Neuronal stem cell (in vitro differentiated cells): ENCODE measurements around the gene KDM5A.

ENCODE experiments used
- DNase-seq: peaks from one replicate; pipeline ENCODE4 v3.0.0-alpha.2; 2013; ENCODE audit warnings: low spot score
- H2AFZ ChIP-seq: one replicate; pipeline ENCODE4 v1.6.1; 2013; ENCODE audit warnings: mild to moderate bottlenecking, low read length, inconsistent platforms
- H2AK5ac ChIP-seq: 2 replicates; pipeline ENCODE4 v1.6.1; 2013; ENCODE audit warnings: low read depth, mild to moderate bottlenecking, inconsistent platforms, low read length, moderate library complexity, mixed read lengths
- H2BK120ac ChIP-seq: 2 replicates; pipeline ENCODE4 v1.6.1; 2013; ENCODE audit warnings: low read depth, mild to moderate bottlenecking, inconsistent platforms, low read length, moderate library complexity, mixed read lengths
- H2BK12ac ChIP-seq: one replicate; pipeline ENCODE4 v1.6.1; 2013; ENCODE audit warnings: low read length, inconsistent platforms
- H2BK15ac ChIP-seq: 2 replicates; pipeline ENCODE4 v1.6.1; 2013; ENCODE audit warnings: mild to moderate bottlenecking, low read length, inconsistent platforms, mixed read lengths
- H2BK5ac ChIP-seq: one replicate; pipeline ENCODE4 v1.6.1; 2013; ENCODE audit warnings: inconsistent platforms, mild to moderate bottlenecking, low read length, moderate library complexity
- H3K14ac ChIP-seq: one replicate; pipeline ENCODE4 v1.6.1; 2013; ENCODE audit warnings: low read length, inconsistent platforms
- H3K18ac ChIP-seq: 2 replicates; pipeline ENCODE4 v1.6.1; 2013; ENCODE audit warnings: low read length, inconsistent platforms
- H3K23ac ChIP-seq: 2 replicates; pipeline ENCODE4 v1.6.1; 2013; ENCODE audit warnings: low read depth, mild to moderate bottlenecking, mixed read lengths, low read length, inconsistent platforms; ENCODE audit not compliant: poor library complexity
- H3K27ac ChIP-seq: replicated peaks from 3 replicates; pipeline ENCODE4 v1.5.1; 2013; ENCODE audit warnings: low read length, inconsistent platforms
- H3K27me3 ChIP-seq, 3 experiments: 2 replicates each; pipeline ENCODE4 v1.6.1; 2013; ENCODE audit warnings: low read length in 3 of 3, mild to moderate bottlenecking in 2 of 3, inconsistent platforms in 1 of 3, low read depth in 1 of 3, mixed read lengths in 1 of 3, moderate library complexity in 1 of 3; ENCODE audit not compliant: control insufficient read depth in 3 of 3, insufficient read depth in 3 of 3
- H3K36me3 ChIP-seq, 2 donors: replicated peaks in 1 of 2; 2 replicates each; pipeline ENCODE4 v1.6.1; 2013; ENCODE audit warnings: low read length in 2 of 2; ENCODE audit not compliant: control insufficient read depth in 2 of 2, insufficient read depth in 2 of 2
- H3K4ac ChIP-seq: 2 replicates; pipeline ENCODE4 v1.6.1; 2013; ENCODE audit warnings: inconsistent platforms, mild to moderate bottlenecking, low read length, moderate library complexity
- H3K4me1 ChIP-seq, 2 donors: 1 replicate in 1 of 2; 2 replicates in 1 of 2; pipeline ENCODE4 v1.6.1; 2013; ENCODE audit warnings: low read length in 2 of 2, low read depth in 1 of 2; ENCODE audit not compliant: control insufficient read depth in 2 of 2, insufficient read depth in 1 of 2
- H3K4me2 ChIP-seq: one replicate; pipeline ENCODE4 v1.6.1; 2013; ENCODE audit warnings: mild to moderate bottlenecking, low read length, inconsistent platforms; ENCODE audit not compliant: insufficient read depth, poor library complexity, severe bottlenecking
- H3K4me3 ChIP-seq, 2 donors: 2 replicates each; pipeline ENCODE4 v1.5.1; 2013; ENCODE audit warnings: low read length in 2 of 2, mild to moderate bottlenecking in 2 of 2, inconsistent platforms in 1 of 2, moderate library complexity in 1 of 2
- H3K79me1 ChIP-seq: one replicate; pipeline ENCODE4 v1.6.1; 2013; ENCODE audit warnings: low read depth, mild to moderate bottlenecking, inconsistent platforms, low read length, moderate library complexity
- H3K9ac ChIP-seq: one replicate; pipeline ENCODE4 v1.6.1; 2013; ENCODE audit warnings: mild to moderate bottlenecking, low read depth, low read length, inconsistent platforms; ENCODE audit not compliant: poor library complexity
- H3K9me3 ChIP-seq, 2 donors: replicated peaks in 1 of 2; 2 replicates each; pipeline versions ENCODE3 to v1.6.1; 2013; ENCODE audit warnings: low read length in 2 of 2, mild to moderate bottlenecking in 2 of 2, inconsistent platforms in 1 of 2, low read depth in 1 of 2, mixed read lengths in 1 of 2, moderate library complexity in 1 of 2; ENCODE audit not compliant: control insufficient read depth in 2 of 2, insufficient read depth in 1 of 2
- H4K8ac ChIP-seq: one replicate; pipeline ENCODE4 v1.6.1; 2013; ENCODE audit warnings: low read depth, mild to moderate bottlenecking, inconsistent platforms, low read length, moderate library complexity
- H4K91ac ChIP-seq: one replicate; pipeline ENCODE4 v1.6.1; 2013; ENCODE audit warnings: low read length, low read depth, mild to moderate bottlenecking, inconsistent platforms; ENCODE audit not compliant: poor library complexity
- WGBS, 2 donors: extraction: QIAGEN DNeasy Blood & Tissue Kit; methylation state at CpG; one replicate each; pipeline ENCODE4 v1.1.7; 2013; ENCODE audit warnings: missing lambda C conversion rate in 2 of 2, mixed read lengths in 1 of 2; ENCODE audit not compliant: insufficient read length in 2 of 2, insufficient replicate concordance in 1 of 2; ENCODE audit errors: extremely low coverage in 2 of 2; 5-methylcytosine and 5-hydroxymethylcytosine counted together

KDM5A gene

DNA sequence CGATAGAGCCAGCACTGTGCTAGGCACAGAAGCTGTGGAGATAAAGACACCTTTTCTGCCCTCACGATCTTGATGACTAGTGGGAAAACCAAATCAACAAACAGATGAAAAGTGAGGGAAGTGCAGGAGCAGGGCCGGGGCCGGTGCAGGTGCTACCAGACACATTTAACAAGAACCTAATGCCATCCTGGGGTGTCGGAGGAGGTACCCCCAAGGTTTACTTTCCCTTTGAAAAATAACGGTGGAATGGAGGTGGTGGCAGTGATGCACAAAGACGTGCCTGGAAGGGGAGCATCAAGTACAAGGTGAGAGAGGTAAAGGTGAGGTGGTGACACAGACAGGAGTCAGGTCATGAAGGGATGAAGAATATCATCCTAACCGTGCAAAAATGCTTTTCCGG, 148.6 kb downstream of the KDM5A start:
- Histone ChIP-seq H3K14ac (no peak overlapping the region), H3K9me3 (peaks cover 0 to 6% of the 10 kb centered on the region in 2 donors), H3K4me1 (no peaks in the 10 kb centered on the region), H3K4ac (no peak overlapping the region), H4K8ac (no peak overlapping the region), H2AK5ac (no peak overlapping the region), H2BK120ac (no peak overlapping the region), H2BK15ac (no peak overlapping the region), H3K4me2 (no peak overlapping the region), H3K18ac (no peak overlapping the region), H2AFZ (no peak overlapping the region), H3K27me3 (peaks cover 0 to 3% (median 0%) of the 10 kb centered on the region in 3 experiments), H2BK12ac (no peak overlapping the region), H3K27ac (no peak overlapping the region), H3K23ac (no peak overlapping the region), H3K9ac (no peak overlapping the region), H3K36me3 (no peaks in the 10 kb centered on the region), H3K4me3 (no peak overlapping the region), H4K91ac (no peak overlapping the region), H3K79me1 (no peaks in the 10 kb centered on the region), H2BK5ac (no peak overlapping the region)
- DNase-seq = no peak
- no CpG with 5 or more reads among the region's 9 CpGs for WGBS, 2 donors

DNA sequence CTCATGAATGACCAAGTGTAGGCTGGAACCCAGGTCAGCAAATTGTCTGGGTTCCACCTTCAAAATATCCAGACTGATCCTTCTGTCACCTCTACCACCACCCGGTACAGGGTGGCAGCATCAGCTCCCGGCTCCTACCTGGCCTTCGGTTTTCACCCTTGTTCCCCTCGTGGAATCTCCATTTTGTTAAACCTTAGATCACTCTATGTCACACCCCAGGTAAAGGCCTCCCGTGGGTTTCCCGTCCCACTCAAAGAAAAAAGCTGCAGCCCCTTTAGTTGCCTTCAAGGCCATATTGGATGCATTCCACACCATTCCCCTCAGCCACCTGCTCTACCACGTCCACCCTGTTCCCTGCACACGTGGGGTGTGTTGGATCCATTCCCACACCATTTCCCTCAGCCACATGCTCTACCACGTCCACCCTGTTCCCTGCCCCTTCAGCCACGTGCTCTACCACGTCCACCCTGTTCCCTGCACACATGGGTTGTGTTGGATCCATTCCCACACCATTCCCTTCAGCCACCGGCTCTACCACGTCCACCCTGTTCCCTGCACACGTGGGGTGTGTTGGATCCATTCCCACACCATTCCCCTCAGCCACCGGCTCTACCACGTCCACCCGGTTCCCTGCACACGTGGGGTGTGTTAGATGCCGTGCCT, 150.3 kb downstream of the KDM5A start:
- H3K9me3 ChIP-seq = peaks cover 0 to 11% of the 10 kb centered on the region in 2 donors
- H2AFZ ChIP-seq = no peak overlapping the region
- H3K4me3 ChIP-seq = no peak overlapping the region
- H2AK5ac ChIP-seq = peak overlapping the region; percentile 43
- no peak for DNase-seq
- no peak overlapping the region for H2BK15ac ChIP-seq
- no peak overlapping the region for H3K4me2 ChIP-seq
- H3K14ac ChIP-seq = no peak overlapping the region
- H2BK5ac ChIP-seq = no peak overlapping the region
- WGBS, 2 donors = no CpG with 5 or more reads among the region's 19 CpGs
- no peak overlapping the region for H2BK12ac ChIP-seq
- H3K27ac ChIP-seq = no peak overlapping the region
- H3K23ac ChIP-seq = no peak overlapping the region
- H3K9ac ChIP-seq = no peak overlapping the region
- H3K27me3 ChIP-seq = no peaks in the 10 kb centered on the region
- H3K18ac ChIP-seq = no peak overlapping the region
- no peak overlapping the region for H4K8ac ChIP-seq
- no peaks in the 10 kb centered on the region for H3K4me1 ChIP-seq
- no peak overlapping the region for H2BK120ac ChIP-seq
- H3K36me3 ChIP-seq = no peaks in the 10 kb centered on the region
- H4K91ac ChIP-seq = no peak overlapping the region
- H3K4ac ChIP-seq = no peak overlapping the region
- H3K79me1 ChIP-seq = no peaks in the 10 kb centered on the region

GRCh38 chr12:238116-238515, 151.0 kb downstream of the KDM5A start:
- Histone ChIP-seq H4K91ac (no peak overlapping the region), H2AK5ac (no peak overlapping the region), H3K23ac (no peak overlapping the region), H2AFZ (no peak overlapping the region), H3K14ac (no peak overlapping the region), H3K27ac (no peak overlapping the region), H3K9ac (no peak overlapping the region), H3K27me3 (peaks cover 0 to 7% (median 0%) of the 10 kb centered on the region in 3 experiments), H2BK15ac (no peak overlapping the region), H3K18ac (no peak overlapping the region), H3K4me3 (no peak overlapping the region), H3K36me3 (no peaks in the 10 kb centered on the region), H2BK120ac (no peak overlapping the region), H3K4ac (no peak overlapping the region), H3K4me2 (no peak overlapping the region), H3K79me1 (no peaks in the 10 kb centered on the region), H4K8ac (no peak overlapping the region), H2BK5ac (no peak overlapping the region), H2BK12ac (no peak overlapping the region), H3K9me3 (peaks cover 0 to 11% of the 10 kb centered on the region in 2 donors), H3K4me1 (peaks cover 0 to 3% of the 10 kb centered on the region in 2 donors)
- no CpG with 5 or more reads among the region's 9 CpGs for WGBS, 2 donors
- DNase-seq = no peak

- Histone ChIP-seq H2BK5ac (no peak overlapping the region), H3K4ac (no peak overlapping the region), H3K36me3 (no peaks in the 10 kb centered on the region), H3K4me1 (peaks cover 0 to 5% of the 10 kb centered on the region in 2 donors), H3K23ac (peak overlapping the region; percentile 33), H3K18ac (no peak overlapping the region), H3K9ac (no peak overlapping the region), H4K91ac (no peak overlapping the region), H3K4me3 (no peak overlapping the region), H2BK120ac (no peak overlapping the region), H3K14ac (no peak overlapping the region), H3K27ac (no peak overlapping the region), H3K79me1 (no peaks in the 10 kb centered on the region), H2BK12ac (no peak overlapping the region), H2AK5ac (no peak overlapping the region), H3K9me3 (peaks cover 0 to 11% of the 10 kb centered on the region in 2 donors), H2BK15ac (no peak overlapping the region), H3K4me2 (no peak overlapping the region), H2AFZ (no peak overlapping the region), H3K27me3 (peaks cover 0 to 16% (median 0%) of the 10 kb centered on the region in 3 experiments), H4K8ac (no peak overlapping the region)
- DNase-seq = no peak
- WGBS, 2 donors = no CpG with 5 or more reads among the region's 13 CpGs
Observed at GRCh38 chr12:237026-237815, 151.9 kb downstream of the KDM5A start.
